Astrocyte of the hippocampus (primary cell): Measurements from ENCODE around the gene ABAT.

Experiments
- DNase-seq: peaks from one replicate; pipeline ENCODE4 v3.0.0; 2011; ENCODE audit warnings: low read depth, low spot score

The ABAT gene

GRCh38 chr16:8816967-8817655, 142.7 kb downstream of the ABAT start:
- no peak for DNase-seq

- no peak for DNase-seq
These were observed 144.3 kb downstream of the ABAT start for GRCh38 chr16:8818504-8819270.

- DNase-seq, result no peak
These were observed 145.1 kb downstream of the ABAT start for GRCh38 chr16:8819411-8820034.

DNA sequence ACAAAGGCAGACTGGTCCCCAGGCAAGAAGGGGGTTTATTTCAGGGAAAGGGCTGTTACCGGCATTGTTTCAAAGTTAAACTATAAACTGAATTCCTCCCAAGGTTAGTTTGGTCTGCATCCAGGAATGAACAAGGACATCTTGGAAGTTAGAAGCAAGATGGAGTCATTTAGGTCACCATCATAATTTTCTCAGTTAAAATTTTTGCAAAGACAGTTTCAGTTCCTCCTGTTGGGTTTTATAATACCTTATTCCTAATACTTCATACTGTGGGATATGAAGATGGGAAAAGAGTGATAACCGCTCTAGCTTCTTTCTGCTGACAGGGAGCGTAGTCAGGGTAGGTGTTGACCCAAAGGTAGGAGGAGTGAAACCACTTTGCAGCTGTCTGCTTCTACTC, 148.0 kb downstream of the ABAT start:
- DNase-seq, result no peak

GRCh38 chr16:8826278-8826879, 152.0 kb downstream of the ABAT start:
- no peak for DNase-seq

DNA sequence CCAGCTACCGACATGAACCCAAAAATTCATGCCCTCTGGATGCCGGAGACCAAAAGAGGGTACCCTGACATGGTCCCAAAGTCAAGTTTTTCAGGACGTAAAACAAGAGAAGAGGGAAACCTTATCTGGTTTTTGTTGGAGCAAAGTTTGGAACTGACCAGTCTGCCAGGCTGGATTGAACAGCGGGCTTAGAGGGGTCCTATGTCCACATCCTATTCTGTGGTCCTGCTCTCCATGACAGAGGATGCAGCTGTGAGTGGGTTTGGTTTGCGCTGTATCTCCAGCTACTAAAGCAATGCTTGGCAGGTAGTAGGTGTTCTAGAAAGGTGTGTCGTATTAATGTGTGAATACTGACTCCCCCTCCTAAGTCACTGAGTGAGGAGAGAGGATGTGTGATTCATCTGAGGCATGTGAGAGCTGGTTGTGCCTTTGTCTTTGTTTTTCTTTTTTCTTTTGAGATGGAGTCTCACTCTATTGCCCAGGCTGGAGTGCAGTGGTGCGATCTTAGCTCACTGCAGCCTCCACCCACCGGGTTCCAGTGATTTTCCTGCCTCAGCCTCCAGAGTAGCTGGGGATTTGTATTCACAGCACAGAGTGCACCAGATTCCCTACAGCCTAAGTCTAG, 154.2 kb downstream of the ABAT start:
- peak; percentile 34 for DNase-seq

DNA sequence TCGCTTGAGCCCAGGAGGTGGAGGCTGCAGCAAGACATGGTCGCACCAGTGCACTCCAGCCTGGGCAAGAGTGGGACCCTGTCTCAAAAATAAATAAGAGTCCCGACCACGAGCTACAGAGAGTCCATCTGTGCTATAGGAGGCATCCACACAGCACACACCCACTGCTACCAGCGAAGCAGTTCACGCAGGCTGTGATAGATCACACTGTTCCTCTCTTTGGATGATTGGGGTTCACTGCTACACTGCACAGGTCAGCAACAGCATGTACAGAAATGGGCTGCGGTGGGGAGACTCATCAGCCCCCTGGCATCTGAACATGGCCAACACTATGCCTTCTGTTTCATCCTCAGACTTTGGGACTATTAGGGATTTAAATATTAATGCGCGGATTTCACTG, 157.0 kb downstream of the ABAT start:
- DNase-seq, result no peak

GRCh38 chr16:8831871-8832716, 157.7 kb downstream of the ABAT start:
- no peak for DNase-seq

GRCh38 chr16:8832717-8833105, 158.3 kb downstream of the ABAT start:
- peak; percentile 29 for DNase-seq
